NCI-H2196 (cell line): ENCODE data around the gene WDFY3.

ENCODE experiments used
- DNase-seq: peaks from one replicate; lab custom pipeline; 2025; ENCODE audit not compliant: unreplicated experiment; lab: John Stamatoyannopoulos, UW

The WDFY3 gene

GRCh38 chr4:84803720-84804119 is 162.8 kb downstream of the WDFY3 start:
- no peak for DNase-seq

- DNase-seq: no peak
These were observed 163.4 kb downstream of the WDFY3 start for GRCh38 chr4:84803116-84803515.

GRCh38 chr4:84800256-84800655 is 166.2 kb downstream of the WDFY3 start:
- DNase-seq: no peak

GRCh38 chr4:84799318-84799717 is 167.2 kb downstream of the WDFY3 start:
- DNase-seq: no peak

- DNase-seq: no peak
These were observed 170.1 kb downstream of the WDFY3 start for GRCh38 chr4:84796394-84796793.

GRCh38 chr4:84792366-84793301 is 173.9 kb downstream of the WDFY3 start:
- no peak for DNase-seq

- no peak for DNase-seq
These were observed 175.5 kb downstream of the WDFY3 start for GRCh38 chr4:84790769-84791565.

GRCh38 chr4:84786478-84786877 is 180.0 kb downstream of the WDFY3 start:
- DNase-seq: no peak

GRCh38 chr4:84782517-84782916 is 184.0 kb downstream of the WDFY3 start:
- DNase-seq: no peak

- DNase-seq: no peak
These were observed 185.8 kb downstream of the WDFY3 start for GRCh38 chr4:84780719-84781118.

- no peak for DNase-seq
These were observed 188.4 kb downstream of the WDFY3 start for GRCh38 chr4:84778041-84778440.

GRCh38 chr4:84767168-84767567 is 199.3 kb downstream of the WDFY3 start:
- DNase-seq: no peak

GRCh38 chr4:84753321-84753972 is 213.0 kb downstream of the WDFY3 start:
- no peak for DNase-seq

GRCh38 chr4:84751707-84752106 is 214.8 kb downstream of the WDFY3 start:
- no peak for DNase-seq

- DNase-seq: no peak
These were observed 215.6 kb downstream of the WDFY3 start for GRCh38 chr4:84750960-84751283.

- DNase-seq: peak; percentile 17
These were observed 216.1 kb downstream of the WDFY3 start for GRCh38 chr4:84750260-84750959.

- no peak for DNase-seq
These were observed 226.4 kb downstream of the WDFY3 start for GRCh38 chr4:84740057-84740456.

GRCh38 chr4:84738622-84739021 is 227.9 kb downstream of the WDFY3 start:
- no peak for DNase-seq

GRCh38 chr4:84737656-84738055 is 228.8 kb downstream of the WDFY3 start:
- DNase-seq: no peak

- no peak for DNase-seq
These were observed 232.5 kb downstream of the WDFY3 start for GRCh38 chr4:84734037-84734436.
